GM23338 (cell line): ENCODE results near the gene SPINDOC. TPM values are rescaled to one million over a fixed set of nuclear protein-coding genes. Genes with fewer than 3 reads are reported as not detected.
A peak's percentile ranks its signal among the peaks of the same experiment; 100 is the strongest.

Experiments
- ATAC-seq: fragments of 200-7000 bp; cut with Tn5 transposase; 3 replicates; pipeline ENCODE4 v1.9.1; 2020
- DNase-seq: peaks from one replicate; pipeline ENCODE4 v3.0.0-alpha.2; 2015; ENCODE audit warnings: low spot score
- H2AFZ ChIP-seq: fragments of 200-600 bp; sonication (generic); 2 replicates; pipeline ENCODE4 v1.8.0; 2016; ENCODE audit warnings: antibody characterized with exemption, mild to moderate bottlenecking, moderate library complexity
- H3F3A ChIP-seq: fragments of 200-600 bp; sonication (generic); replicated peaks from 2 replicates; pipeline ENCODE4 v1.8.0; 2017; ENCODE audit warnings: antibody characterized with exemption, mixed run types, low read depth
- H3K27ac ChIP-seq: fragments of 200-600 bp; sonication (generic); 2 replicates; pipeline ENCODE4 v1.6.1; 2016; ENCODE audit warnings: low read depth
- H3K27me3 ChIP-seq: fragments of 200-600 bp; sonication (generic); 2 replicates; pipeline ENCODE4 v1.8.0; 2016; ENCODE audit warnings: mild to moderate bottlenecking, mixed run types, moderate library complexity; ENCODE audit not compliant: insufficient read depth
- H3K36me3 ChIP-seq: fragments of 200-600 bp; sonication (generic); 2 replicates; pipeline ENCODE4 v1.8.0; 2016; ENCODE audit warnings: mild to moderate bottlenecking; ENCODE audit not compliant: insufficient read depth
- H3K4me1 ChIP-seq: fragments of 200-600 bp; sonication (generic); 2 replicates; pipeline ENCODE4 v1.8.0; 2016; ENCODE audit warnings: mild to moderate bottlenecking, moderate library complexity; ENCODE audit not compliant: insufficient read depth
- H3K4me2 ChIP-seq: fragments of 200-600 bp; sonication (generic); 2 replicates; pipeline ENCODE4 v1.7.1; 2017; ENCODE audit warnings: mixed run types
- H3K4me3 ChIP-seq: fragments of 200-600 bp; sonication (generic); 2 replicates; pipeline ENCODE4 v1.6.1; 2016; ENCODE audit warnings: mixed run types
- H3K79me2 ChIP-seq: fragments of 200-600 bp; sonication (generic); replicated peaks from 2 replicates; pipeline ENCODE4 v1.8.0; 2017; ENCODE audit warnings: mild to moderate bottlenecking; ENCODE audit not compliant: insufficient read depth
- H3K9me2 ChIP-seq: fragments of 200-600 bp; sonication (generic); 2 replicates; pipeline ENCODE4 v1.8.0; 2017; ENCODE audit not compliant: insufficient read depth
- H4K20me1 ChIP-seq: fragments of 200-600 bp; sonication (generic); replicated peaks from 2 replicates; pipeline ENCODE4 v1.8.0; 2017; ENCODE audit warnings: mild to moderate bottlenecking; ENCODE audit not compliant: insufficient read depth
- H3K27ac Mint-ChIP-seq: 2 replicates; pipeline ENCODE4 v1.8.0; 2020; ENCODE audit warnings: inconsistent platforms, mild to moderate bottlenecking, moderate library complexity, mixed read lengths
- H3K27me3 Mint-ChIP-seq: 3 replicates; pipeline ENCODE4 v1.8.0; 2022; ENCODE audit warnings: low read depth, mild to moderate bottlenecking, moderate library complexity, mixed read lengths, inconsistent platforms; ENCODE audit not compliant: insufficient read depth, poor library complexity
- H3K36me3 Mint-ChIP-seq: 3 replicates; pipeline ENCODE4 v1.8.0; 2021; ENCODE audit warnings: low read depth, mild to moderate bottlenecking, inconsistent platforms, moderate library complexity, mixed read lengths
- H3K4me1 Mint-ChIP-seq: 3 replicates; pipeline ENCODE4 v1.8.0; 2020; ENCODE audit warnings: mild to moderate bottlenecking, inconsistent platforms, mixed read lengths
- H3K4me3 Mint-ChIP-seq: 3 replicates; pipeline ENCODE4 v1.8.0; 2021; ENCODE audit warnings: moderate library complexity, mild to moderate bottlenecking, inconsistent platforms, mixed read lengths
- H3K9me3 Mint-ChIP-seq: 3 replicates; pipeline ENCODE4 v1.8.0; 2020; ENCODE audit warnings: moderate library complexity, mild to moderate bottlenecking, inconsistent platforms, mixed read lengths
- CREB1 ChIP-seq: fragments of 250-450 bp; sonication (Bioruptor Pico); IDR thresholded peaks from 2 replicates; pipeline ENCODE4 v1.5.0; 2020; ENCODE audit warnings: low read depth, mild to moderate bottlenecking, moderate library complexity
- CTCF ChIP-seq, 2 experiments: fragments of 200-600 bp in 1 of 2; sonication (generic) in 1 of 2; conservative IDR thresholded peaks; 2 replicates each; pipeline versions ENCODE4 v1.5.1 to v1.6.1; 2016 to 2017; ENCODE audit warnings: antibody characterized with exemption in 2 of 2, low read depth in 2 of 2, mild to moderate bottlenecking in 2 of 2, moderate library complexity in 1 of 2
- ETS1 ChIP-seq: IDR thresholded peaks from 2 replicates; pipeline ENCODE4 v1.6.1; 2016; ENCODE audit warnings: antibody characterized with exemption
- EZH2 ChIP-seq: fragments of 200-600 bp; sonication (generic); IDR thresholded peaks from one replicate; pipeline ENCODE4 v1.8.0; 2017; ENCODE audit warnings: antibody characterized with exemption, mild to moderate bottlenecking, low read depth; ENCODE audit not compliant: unreplicated experiment
- EZH2phosphoT487 ChIP-seq: fragments of 200-600 bp; sonication (generic); IDR thresholded peaks from one replicate; pipeline ENCODE4 v1.8.1; 2018; ENCODE audit warnings: antibody characterized with exemption; ENCODE audit not compliant: unreplicated experiment
- JUNB ChIP-seq: IDR thresholded peaks from one replicate; pipeline ENCODE4 v1.6.1; 2016; ENCODE audit warnings: antibody characterized with exemption; ENCODE audit not compliant: unreplicated experiment
- NANOG ChIP-seq: IDR thresholded peaks from 2 replicates; pipeline ENCODE4 v1.6.1; 2016; ENCODE audit warnings: antibody characterized with exemption, borderline replicate concordance
- POLR2AphosphoS5 ChIP-seq: IDR thresholded peaks from 2 replicates; pipeline ENCODE4 v1.6.1; 2016; ENCODE audit warnings: antibody characterized with exemption, low read depth
- REST ChIP-seq: IDR thresholded peaks from one replicate; pipeline ENCODE4 v1.6.1; 2018; ENCODE audit warnings: antibody characterized with exemption; ENCODE audit not compliant: unreplicated experiment
- STAT1 ChIP-seq: IDR thresholded peaks from one replicate; pipeline ENCODE4 v1.6.1; 2016; ENCODE audit warnings: antibody characterized with exemption; ENCODE audit not compliant: unreplicated experiment
- ZNF114 ChIP-seq: fragments of 250-450 bp; sonication (Bioruptor Pico); IDR thresholded peaks from 2 replicates; pipeline ENCODE4 v1.5.0; 2020; ENCODE audit warnings: mild to moderate bottlenecking, moderate library complexity
- ZNF331 ChIP-seq: fragments of 250-450 bp; sonication (Bioruptor Pico); IDR thresholded peaks from 2 replicates; pipeline ENCODE4 v1.5.0; 2020; ENCODE audit warnings: low read depth, mild to moderate bottlenecking, moderate library complexity
- ZNF462 ChIP-seq: fragments of 250-450 bp; sonication (Bioruptor Pico); IDR thresholded peaks from 2 replicates; pipeline ENCODE4 v1.5.0; 2020; ENCODE audit warnings: mild to moderate bottlenecking, moderate library complexity
- polyA plus RNA-seq: library from polyadenylated mRNA; unstranded; fragments of >200 nt; fragmentation: Nextera tagmentation; extraction: Ambion mirVana; gene quantifications from 2 replicates; pipeline ENCODE4 v1.2.1, GENCODE V29; 2016
- total RNA-seq: library from RNA; depleted of rRNA; stranded (reverse); fragments of >200 nt; shearing (Covaris generic); gene quantifications from 2 replicates; pipeline ENCODE4 v1.2.3, GENCODE V29; 2014

SPINDOC gene
- total and polyA plus RNA-seq, 2 experiments from 2014 or later = 9.4 to 84.7 TPM

- Mint-ChIP-seq H3K36me3 (no peaks in the 10 kb centered on the region; the same call in 2 of the 3 replicates), H3K4me1 (peaks cover 68% of the 10 kb centered on the region), H3K27me3 (peaks cover 4% of the 10 kb centered on the region), H3K27ac (peak overlapping the region; percentile 57; the same call in 1 of the 2 replicates), H3K9me3 (no peaks in the 10 kb centered on the region), H3K4me3 (no peak overlapping the region)
- Histone ChIP-seq H3K27ac (no peak overlapping the region), H3K79me2 (peaks cover 91% of the 10 kb centered on the region), H3K4me1 (peaks cover 33% of the 10 kb centered on the region), H4K20me1 (peaks cover 52% of the 10 kb centered on the region), H2AFZ (no peak overlapping the region), H3F3A (peaks cover 9% of the 10 kb centered on the region; the same call in 1 of the 2 replicates), H3K4me2 (no peak overlapping the region), H3K36me3 (peaks cover 4% of the 10 kb centered on the region; the same call in 1 of the 2 replicates), H3K27me3 (no peaks in the 10 kb centered on the region), H3K9me2 (no peaks in the 10 kb centered on the region), H3K4me3 (no peak overlapping the region)
- ATAC-seq (no peak), DNase-seq (no peak)
- TF ChIP-seq EZH2 (no peak), NANOG (no peak), EZH2phosphoT487 (no peak), ZNF462 (CRISPR knock-in tag) (no peak), STAT1 (no peak), CREB1 (CRISPR knock-in tag) (no peak), CTCF (conservative IDR thresholded peaks at IDR 0.05; ENCODE audit: low read depth in 2 of 2) (no peak), JUNB (no peak), ETS1 (no peak), ZNF114 (no peak), ZNF331 (no peak), REST (no peak), POLR2AphosphoS5 (no peak)
These were observed 56.4 kb downstream of the SPINDOC start for GRCh38 chr11:63869683-63870082.
